HUES64 (cell line): ENCODE measurements around the gene HJURP.

Experiments
- H3K27ac ChIP-seq: 2 replicates; pipeline ENCODE4 v1.7.0; 2013; ENCODE audit warnings: low read depth, low read length, inconsistent platforms
- H3K27me3 ChIP-seq: 2 replicates; pipeline ENCODE4 v1.6.1; 2013; ENCODE audit warnings: mild to moderate bottlenecking, low read length; ENCODE audit not compliant: insufficient read depth
- H3K36me3 ChIP-seq: 2 replicates; pipeline ENCODE4 v1.6.1; 2013; ENCODE audit warnings: mild to moderate bottlenecking, low read length; ENCODE audit not compliant: insufficient read depth
- H3K4me1 ChIP-seq: 2 replicates; pipeline ENCODE4 v1.6.1; 2013; ENCODE audit warnings: mild to moderate bottlenecking, low read length, moderate library complexity; ENCODE audit not compliant: insufficient read depth
- H3K4me3 ChIP-seq: 2 replicates; pipeline ENCODE4 v1.5.1; 2013; ENCODE audit warnings: mild to moderate bottlenecking, low read length, moderate library complexity
- H3K9ac ChIP-seq: 2 replicates; pipeline ENCODE4 v1.6.1; 2013; ENCODE audit warnings: mild to moderate bottlenecking, low read depth, low read length
- H3K9me3 ChIP-seq: 2 replicates; pipeline ENCODE4 v1.6.1; 2013; ENCODE audit warnings: low read depth, low read length; ENCODE audit not compliant: insufficient read depth
- whole genome bisulfite sequencing: fragments of 150-250, 120-280 bp; methylation state at CpG from one replicate; pipeline ENCODE4 v1.1.7; 2013; ENCODE audit warnings: missing lambda C conversion rate; 5-methylcytosine and 5-hydroxymethylcytosine counted together

Gene HJURP

GRCh38 chr2:233849607-233850271 lies 4.6 kb downstream of the HJURP start:
- no peak overlapping the region for H3K9ac ChIP-seq
- no peaks in the 10 kb centered on the region for H3K27me3 ChIP-seq
- H3K9me3 ChIP-seq = no peaks in the 10 kb centered on the region
- WGBS = 97% methylated on average over 13 of the region's 13 CpGs
- no peak overlapping the region for H3K27ac ChIP-seq
- peaks cover 86% of the 10 kb centered on the region for H3K36me3 ChIP-seq
- H3K4me1 ChIP-seq = peaks cover 11% of the 10 kb centered on the region; the same call in 1 of the 2 replicates
- no peak overlapping the region for H3K4me3 ChIP-seq

- no peak overlapping the region for H3K27ac ChIP-seq
- 97% methylated on average over 13 of the region's 13 CpGs for WGBS
- H3K27me3 ChIP-seq = no peaks in the 10 kb centered on the region
- no peak overlapping the region for H3K9ac ChIP-seq
- peaks cover 10% of the 10 kb centered on the region; the same call in 1 of the 2 replicates for H3K4me1 ChIP-seq
- H3K4me3 ChIP-seq = no peak overlapping the region
- H3K9me3 ChIP-seq = no peaks in the 10 kb centered on the region
- peaks cover 100% of the 10 kb centered on the region for H3K36me3 ChIP-seq
These were observed 6.1 kb downstream of the HJURP start for GRCh38 chr2:233848276-233848675.

GRCh38 chr2:233847248-233847898 lies 7.0 kb downstream of the HJURP start:
- Histone ChIP-seq H3K27me3 (no peaks in the 10 kb centered on the region), H3K36me3 (peaks cover 100% of the 10 kb centered on the region), H3K4me3 (no peak overlapping the region), H3K27ac (no peak overlapping the region), H3K9ac (no peak overlapping the region), H3K9me3 (no peaks in the 10 kb centered on the region), H3K4me1 (0 out of 2 replicates have a peak, but pooled peaks cover under 1% of the 10 kb centered on the region)
- WGBS = 95% methylated on average over 13 of the region's 13 CpGs

- peaks cover 100% of the 10 kb centered on the region for H3K36me3 ChIP-seq
- H3K27me3 ChIP-seq = no peaks in the 10 kb centered on the region
- H3K27ac ChIP-seq = no peak overlapping the region
- no peaks in the 10 kb centered on the region for H3K4me1 ChIP-seq
- 94% methylated on average over 16 of the region's 16 CpGs for WGBS
- H3K9ac ChIP-seq = no peak overlapping the region
- H3K9me3 ChIP-seq = no peaks in the 10 kb centered on the region
- H3K4me3 ChIP-seq = no peak overlapping the region
These were observed 7.7 kb downstream of the HJURP start for GRCh38 chr2:233846387-233847247.

GRCh38 chr2:233845301-233846060 lies 8.9 kb downstream of the HJURP start:
- Histone ChIP-seq H3K4me1 (no peaks in the 10 kb centered on the region), H3K4me3 (no peak overlapping the region), H3K9ac (no peak overlapping the region), H3K27me3 (no peaks in the 10 kb centered on the region), H3K9me3 (no peaks in the 10 kb centered on the region), H3K36me3 (peaks cover 100% of the 10 kb centered on the region), H3K27ac (no peak overlapping the region)
- 93% methylated on average over 1 of the region's 1 CpG for WGBS

GRCh38 chr2:233844836-233845235 lies 9.5 kb downstream of the HJURP start:
- H3K27me3 ChIP-seq = no peaks in the 10 kb centered on the region
- H3K9me3 ChIP-seq = no peaks in the 10 kb centered on the region
- WGBS = 97% methylated on average over 3 of the region's 3 CpGs
- no peak overlapping the region for H3K27ac ChIP-seq
- H3K9ac ChIP-seq = no peak overlapping the region
- H3K4me3 ChIP-seq = no peak overlapping the region
- no peaks in the 10 kb centered on the region for H3K4me1 ChIP-seq
- peaks cover 100% of the 10 kb centered on the region for H3K36me3 ChIP-seq

GRCh38 chr2:233844064-233844807 lies 10.1 kb downstream of the HJURP start:
- 91% methylated on average over 19 of the region's 19 CpGs for WGBS
- Histone ChIP-seq H3K27me3 (no peaks in the 10 kb centered on the region), H3K9ac (no peak overlapping the region), H3K36me3 (peaks cover 100% of the 10 kb centered on the region), H3K9me3 (no peaks in the 10 kb centered on the region), H3K4me1 (no peaks in the 10 kb centered on the region), H3K4me3 (no peak overlapping the region), H3K27ac (no peak overlapping the region)

- Histone ChIP-seq H3K9me3 (no peaks in the 10 kb centered on the region), H3K4me1 (no peaks in the 10 kb centered on the region), H3K27me3 (no peaks in the 10 kb centered on the region), H3K4me3 (no peak overlapping the region), H3K27ac (no peak overlapping the region), H3K9ac (no peak overlapping the region), H3K36me3 (peaks cover 100% of the 10 kb centered on the region)
- WGBS = 96% methylated on average over 11 of the region's 11 CpGs
These were observed 13.2 kb downstream of the HJURP start for GRCh38 chr2:233841183-233841582.

GRCh38 chr2:233840520-233840919 lies 13.8 kb downstream of the HJURP start:
- WGBS = 98% methylated on average over 9 of the region's 9 CpGs
- no peak overlapping the region for H3K27ac ChIP-seq
- H3K9me3 ChIP-seq = no peaks in the 10 kb centered on the region
- no peaks in the 10 kb centered on the region for H3K4me1 ChIP-seq
- no peak overlapping the region for H3K4me3 ChIP-seq
- H3K36me3 ChIP-seq = peaks cover 100% of the 10 kb centered on the region
- no peak overlapping the region for H3K9ac ChIP-seq
- no peaks in the 10 kb centered on the region for H3K27me3 ChIP-seq

- no peaks in the 10 kb centered on the region for H3K4me1 ChIP-seq
- H3K27ac ChIP-seq = no peak overlapping the region
- peaks cover 100% of the 10 kb centered on the region for H3K36me3 ChIP-seq
- 93% methylated on average over 10 of the region's 10 CpGs for WGBS
- no peaks in the 10 kb centered on the region for H3K9me3 ChIP-seq
- 0 out of 2 replicates have a peak overlapping the region, but pooled peaks have one; percentile 16 for H3K9ac ChIP-seq
- no peak overlapping the region for H3K4me3 ChIP-seq
- H3K27me3 ChIP-seq = no peaks in the 10 kb centered on the region
These were observed 14.9 kb downstream of the HJURP start for GRCh38 chr2:233839447-233839820.
